ENCODE measurements around the gene CCR5AS.

DNA sequence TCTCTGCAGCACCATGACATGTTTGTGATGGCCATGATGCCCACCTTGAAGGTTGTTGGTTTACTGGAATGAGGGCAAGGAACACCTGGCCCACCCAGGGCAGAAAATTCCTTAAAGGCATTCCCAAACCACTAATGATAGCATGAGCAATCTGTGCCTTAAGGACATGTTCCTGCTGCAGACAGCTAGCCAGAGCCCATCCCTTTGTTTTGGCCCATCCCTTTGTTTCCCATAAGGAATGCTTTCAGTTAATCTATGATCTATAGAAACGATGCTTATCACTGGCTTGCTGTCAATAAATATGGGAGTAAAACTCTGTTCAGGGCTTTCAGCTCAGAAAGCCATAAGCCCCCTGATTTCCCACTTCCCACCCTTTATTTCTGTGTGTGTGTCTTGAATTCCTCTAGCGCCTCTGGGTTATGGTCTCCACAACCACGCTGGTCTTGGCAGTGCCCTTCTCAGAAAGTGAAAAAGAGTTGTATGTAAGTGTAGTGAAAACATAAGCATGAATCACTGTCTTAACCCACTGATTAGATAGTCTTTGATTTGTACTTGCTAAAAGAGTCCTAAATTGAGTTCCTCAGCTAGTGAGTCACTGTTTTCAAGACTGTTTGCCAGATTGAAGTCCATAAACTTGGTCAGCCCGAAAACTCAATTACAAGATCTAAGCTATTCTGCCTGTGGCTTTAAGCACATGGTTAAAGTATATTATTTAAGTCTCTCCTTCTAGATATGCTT lies 72.0 kb downstream of the CCR5AS start:
- TF ChIP-seq, protein P1, sequence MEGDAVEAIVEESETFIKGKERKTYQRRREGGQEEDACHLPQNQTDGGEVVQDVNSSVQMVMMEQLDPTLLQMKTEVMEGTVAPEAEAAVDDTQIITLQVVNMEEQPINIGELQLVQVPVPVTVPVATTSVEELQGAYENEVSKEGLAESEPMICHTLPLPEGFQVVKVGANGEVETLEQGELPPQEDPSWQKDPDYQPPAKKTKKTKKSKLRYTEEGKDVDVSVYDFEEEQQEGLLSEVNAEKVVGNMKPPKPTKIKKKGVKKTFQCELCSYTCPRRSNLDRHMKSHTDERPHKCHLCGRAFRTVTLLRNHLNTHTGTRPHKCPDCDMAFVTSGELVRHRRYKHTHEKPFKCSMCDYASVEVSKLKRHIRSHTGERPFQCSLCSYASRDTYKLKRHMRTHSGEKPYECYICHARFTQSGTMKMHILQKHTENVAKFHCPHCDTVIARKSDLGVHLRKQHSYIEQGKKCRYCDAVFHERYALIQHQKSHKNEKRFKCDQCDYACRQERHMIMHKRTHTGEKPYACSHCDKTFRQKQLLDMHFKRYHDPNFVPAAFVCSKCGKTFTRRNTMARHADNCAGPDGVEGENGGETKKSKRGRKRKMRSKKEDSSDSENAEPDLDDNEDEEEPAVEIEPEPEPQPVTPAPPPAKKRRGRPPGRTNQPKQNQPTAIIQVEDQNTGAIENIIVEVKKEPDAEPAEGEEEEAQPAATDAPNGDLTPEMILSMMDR (IDR thresholded peaks at IDR 0.05; ENCODE audit: low read depth, low read length): no peak
- TF ChIP-seq EZH2phosphoT487 (IDR thresholded peaks at IDR 0.05; ENCODE audit: low read depth): no peak

Measured in OCI-LY3 (cell line).